Activated naive CD8-positive, alpha-beta T cell treated with anti-CD3 and anti-CD28 coated beads, Interleukin-2, amount 50 U/mL, for 16 hours (primary cell): ENCODE measurements around the gene TAF6.
A peak's percentile ranks its signal among the peaks of the same experiment; 100 is the strongest.

ENCODE experiments used
- DNase-seq: peaks from one replicate; pipeline ENCODE4 v3.0.0-alpha.2; 2020; ENCODE audit warnings: low read depth, low spot score

The TAF6 gene

DNA sequence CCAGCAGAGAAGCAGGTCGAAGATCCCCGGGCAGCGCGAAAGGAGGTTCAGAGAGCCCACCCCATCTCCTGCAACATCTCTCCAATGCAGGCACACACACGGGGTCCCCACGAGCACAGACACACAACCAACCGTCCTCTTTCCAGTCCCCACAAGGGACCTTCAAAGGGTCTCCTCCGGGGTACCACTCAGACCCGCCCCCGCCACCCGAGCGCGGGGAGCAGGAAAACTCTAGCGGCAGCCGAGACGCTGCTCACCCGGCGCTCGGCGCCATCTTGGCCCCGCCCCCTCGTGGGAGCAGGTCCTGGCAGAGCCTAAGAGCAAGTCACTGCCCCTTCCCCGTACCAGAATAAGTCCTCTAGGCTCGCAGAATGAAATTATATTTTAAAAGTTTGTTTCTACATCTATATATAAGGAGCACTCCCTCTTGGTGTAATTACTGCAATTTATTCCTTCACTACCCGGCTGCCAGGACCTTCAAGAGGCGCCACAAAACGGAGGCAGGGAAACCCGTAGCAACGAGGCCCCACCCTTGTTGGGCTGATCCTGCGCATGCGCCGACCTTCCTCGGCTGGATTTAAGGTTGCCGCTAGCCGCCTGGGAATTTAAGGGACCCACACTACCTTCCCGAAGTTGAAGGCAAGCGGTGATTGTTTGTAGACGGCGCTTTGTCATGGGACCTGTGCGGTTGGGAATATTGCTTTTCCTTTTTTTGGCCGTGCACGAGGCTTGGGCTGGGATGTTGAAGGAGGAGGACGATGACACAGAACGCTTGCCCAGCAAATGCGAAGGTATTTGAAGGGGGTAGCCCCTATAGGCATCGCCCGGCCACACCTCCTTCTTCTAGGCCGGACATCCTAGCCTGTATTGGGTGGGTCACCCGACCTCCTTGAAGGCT lies at the start of gene TAF6, which contains the start of gene CNPY4:
TAF6 (minus strand) TSS at position 287 of the 898 bp plus-strand sequence. CDS start 5,149 bp downstream, outside the sequence.
CNPY4 (plus strand) TSS at position 563 of the 898 bp plus-strand sequence; CDS start at position 674, 111 bp downstream.
- DNase-seq: peak; percentile 83

DNA sequence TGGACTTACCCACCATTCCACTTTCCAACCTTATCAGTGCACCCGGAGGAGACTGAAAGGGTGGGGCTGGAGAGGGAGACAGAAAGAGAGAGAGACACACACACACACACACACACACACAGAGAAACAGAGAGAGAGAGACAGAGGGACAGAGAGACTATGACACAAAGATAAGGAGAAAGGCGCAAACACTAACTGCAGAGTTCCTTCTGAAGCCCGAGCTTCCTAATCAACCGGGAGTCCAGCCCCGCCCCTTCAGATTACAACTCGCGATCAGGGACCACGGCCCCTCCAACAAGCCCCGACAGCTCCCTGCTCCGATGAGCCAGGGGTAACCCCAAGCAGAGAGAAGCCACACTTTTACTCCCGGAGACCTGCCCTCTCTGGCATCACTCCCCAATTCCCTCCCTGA lies 48.8 kb upstream of the TAF6 start:
- no peak for DNase-seq

DNA sequence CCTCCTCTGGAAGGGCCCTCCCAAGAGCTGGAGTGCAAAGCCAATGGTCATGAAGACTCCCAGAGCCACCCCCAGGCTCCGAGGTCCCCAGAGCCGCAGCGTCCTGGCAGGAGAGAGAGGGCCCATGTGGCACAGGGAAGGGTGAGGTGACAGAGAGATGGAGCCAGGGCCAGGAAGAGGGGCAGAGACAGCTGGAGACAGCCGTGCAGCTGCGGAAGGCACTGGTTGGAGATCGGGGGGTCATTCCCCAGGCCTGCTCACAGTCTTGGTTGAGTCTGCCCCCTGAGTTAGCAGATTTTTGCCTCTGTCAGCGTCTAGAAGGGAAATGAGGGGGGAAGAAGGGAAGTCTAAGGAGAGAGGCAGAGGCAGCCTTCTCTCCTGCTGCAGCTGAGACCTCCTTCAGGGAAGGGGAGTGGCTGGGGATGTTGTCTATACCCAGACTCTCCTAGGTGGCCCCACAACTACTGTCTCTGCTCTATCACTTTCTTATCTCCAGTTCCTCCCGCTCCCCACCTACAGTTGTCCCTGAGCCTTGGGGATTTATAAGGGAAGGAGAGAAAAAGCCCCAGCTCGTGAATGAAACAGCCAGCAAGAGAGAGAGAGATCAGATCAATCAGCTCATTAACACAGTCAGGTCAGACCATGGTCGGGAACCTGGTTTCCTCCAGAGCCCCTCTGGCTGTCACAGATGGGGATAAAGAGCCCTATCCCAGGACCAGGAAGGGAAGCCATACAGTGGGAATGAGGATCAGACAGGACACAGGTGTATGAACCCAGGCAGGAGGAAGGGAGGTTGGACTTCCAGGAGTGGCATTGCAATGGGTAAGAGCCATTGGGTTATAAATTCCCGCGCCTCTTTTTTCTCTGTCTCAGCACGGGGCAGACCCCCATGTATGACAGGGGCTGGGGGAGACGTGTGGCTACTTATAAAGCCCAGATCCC lies 48.1 kb upstream of the TAF6 start:
- no peak for DNase-seq

DNA sequence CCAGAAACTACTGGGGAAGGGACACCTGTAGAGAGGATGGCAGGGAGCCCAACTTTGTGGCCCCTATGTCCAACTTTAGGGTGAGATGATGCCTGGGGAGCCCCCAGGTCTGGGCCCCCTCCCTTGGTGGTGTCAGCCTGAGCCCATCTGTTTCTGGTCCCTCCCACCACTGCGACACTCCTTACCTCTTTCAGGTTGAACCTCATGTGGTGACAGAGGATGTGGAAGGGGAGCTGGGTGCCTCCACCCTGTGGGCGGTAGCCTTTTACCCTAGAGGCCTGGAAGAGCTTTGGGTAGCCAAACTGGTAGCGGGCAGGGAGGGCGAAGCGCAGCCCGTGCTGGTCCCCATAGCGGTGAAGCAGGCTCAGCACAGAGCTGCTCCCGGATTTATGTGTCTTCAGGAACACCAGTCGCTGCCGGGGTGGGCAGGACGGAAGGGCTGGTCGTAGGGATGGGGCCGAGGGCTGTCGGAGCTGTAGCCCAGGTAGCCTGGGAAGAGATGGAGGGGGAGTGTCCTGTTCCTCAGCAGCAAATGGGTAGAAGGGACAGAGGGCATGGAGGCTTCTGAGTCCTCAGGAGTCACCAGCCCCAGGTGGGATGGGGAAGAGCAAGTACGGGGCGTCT lies 47.3 kb upstream of the TAF6 start:
- no peak for DNase-seq

DNA sequence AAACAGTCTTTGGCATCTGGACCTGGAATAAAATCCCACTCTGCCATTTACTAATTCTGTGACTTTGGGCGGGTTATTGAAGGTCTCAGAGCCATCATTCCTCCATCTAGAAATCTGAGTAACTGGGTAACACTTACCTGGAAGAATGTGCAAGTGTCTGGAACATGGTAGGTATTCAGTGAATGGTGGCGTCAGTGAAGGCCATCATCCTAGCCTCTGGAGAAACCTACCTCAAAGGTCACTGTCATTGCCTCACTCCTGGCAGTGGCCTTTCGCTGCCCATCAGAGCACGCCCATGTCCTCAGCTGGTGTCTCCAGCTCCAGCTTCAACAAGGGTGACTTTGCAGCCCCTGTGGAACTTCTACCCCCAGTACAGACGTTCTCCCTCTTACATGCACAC lies 44.7 kb upstream of the TAF6 start:
- DNase-seq: no peak

DNA sequence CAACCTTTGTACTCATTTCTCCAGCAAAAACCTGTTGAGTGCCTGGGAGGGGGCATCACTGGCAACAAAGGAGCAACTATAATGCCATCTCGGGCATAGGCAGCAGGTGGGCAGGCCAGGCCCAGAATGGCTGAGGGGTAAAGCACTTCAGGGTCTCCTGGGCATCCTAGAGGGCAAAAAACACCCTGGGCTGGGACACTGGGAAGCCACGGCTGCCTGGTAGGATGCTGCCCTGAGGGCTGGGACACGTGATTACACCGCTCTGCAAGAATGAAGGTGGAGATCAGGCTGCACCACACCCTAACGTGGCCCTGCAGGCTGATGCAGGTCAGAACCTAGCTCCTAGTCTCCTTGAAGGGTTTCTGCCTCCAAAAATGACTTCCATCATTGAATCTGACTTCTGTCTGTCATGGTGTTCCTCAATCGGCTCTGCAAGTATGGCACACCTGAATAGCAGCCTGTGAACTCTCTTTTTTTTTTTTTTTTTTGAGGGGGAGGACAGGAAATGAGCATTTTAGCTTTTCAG lies 43.9 kb upstream of the TAF6 start:
- no peak for DNase-seq

DNA sequence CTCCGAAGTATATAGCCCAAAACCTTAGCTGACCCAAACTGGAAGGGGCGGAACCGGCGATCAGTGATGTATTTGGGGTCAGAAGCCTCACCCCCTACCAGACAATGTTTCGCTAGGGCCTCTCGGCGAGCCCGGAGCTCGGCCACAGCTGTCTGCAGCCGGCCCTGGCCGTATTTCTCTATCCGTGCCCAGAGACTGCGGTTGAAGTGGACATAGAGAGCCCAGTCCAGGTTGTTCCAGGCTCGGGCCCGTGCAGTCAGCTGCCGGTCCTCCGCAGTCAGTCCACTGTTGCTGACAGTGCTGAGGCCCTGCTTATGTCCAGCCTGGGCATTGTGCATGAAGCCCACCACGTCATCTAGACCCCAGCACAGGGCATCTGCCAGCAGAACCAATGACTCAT lies 40.9 kb upstream of the TAF6 start:
- DNase-seq: no peak

DNA sequence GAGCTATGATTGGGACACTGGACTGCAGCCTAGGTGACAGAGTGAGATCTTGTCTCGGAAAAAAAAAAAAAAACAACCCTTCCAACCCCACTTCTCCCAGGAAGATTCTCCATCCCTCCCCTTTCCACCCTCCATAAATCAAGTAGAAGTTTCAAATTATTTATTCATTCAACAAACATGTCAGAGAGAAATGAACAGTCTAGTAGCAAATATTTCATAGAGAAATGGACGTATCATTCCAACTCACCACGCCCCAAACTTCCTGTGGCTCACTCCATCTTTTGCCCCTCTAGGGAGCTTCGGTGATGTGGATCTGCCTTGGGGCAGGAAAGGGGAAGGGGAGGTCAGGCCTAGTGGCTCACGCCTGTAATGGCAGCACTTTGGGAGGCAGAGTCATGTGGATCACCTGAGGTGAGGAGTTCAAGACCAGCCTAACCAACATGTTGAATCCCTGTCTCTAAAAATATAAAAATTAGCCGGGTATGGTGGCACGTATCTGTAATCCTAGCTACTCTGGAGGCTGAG lies 40.0 kb upstream of the TAF6 start:
- no peak for DNase-seq

DNA sequence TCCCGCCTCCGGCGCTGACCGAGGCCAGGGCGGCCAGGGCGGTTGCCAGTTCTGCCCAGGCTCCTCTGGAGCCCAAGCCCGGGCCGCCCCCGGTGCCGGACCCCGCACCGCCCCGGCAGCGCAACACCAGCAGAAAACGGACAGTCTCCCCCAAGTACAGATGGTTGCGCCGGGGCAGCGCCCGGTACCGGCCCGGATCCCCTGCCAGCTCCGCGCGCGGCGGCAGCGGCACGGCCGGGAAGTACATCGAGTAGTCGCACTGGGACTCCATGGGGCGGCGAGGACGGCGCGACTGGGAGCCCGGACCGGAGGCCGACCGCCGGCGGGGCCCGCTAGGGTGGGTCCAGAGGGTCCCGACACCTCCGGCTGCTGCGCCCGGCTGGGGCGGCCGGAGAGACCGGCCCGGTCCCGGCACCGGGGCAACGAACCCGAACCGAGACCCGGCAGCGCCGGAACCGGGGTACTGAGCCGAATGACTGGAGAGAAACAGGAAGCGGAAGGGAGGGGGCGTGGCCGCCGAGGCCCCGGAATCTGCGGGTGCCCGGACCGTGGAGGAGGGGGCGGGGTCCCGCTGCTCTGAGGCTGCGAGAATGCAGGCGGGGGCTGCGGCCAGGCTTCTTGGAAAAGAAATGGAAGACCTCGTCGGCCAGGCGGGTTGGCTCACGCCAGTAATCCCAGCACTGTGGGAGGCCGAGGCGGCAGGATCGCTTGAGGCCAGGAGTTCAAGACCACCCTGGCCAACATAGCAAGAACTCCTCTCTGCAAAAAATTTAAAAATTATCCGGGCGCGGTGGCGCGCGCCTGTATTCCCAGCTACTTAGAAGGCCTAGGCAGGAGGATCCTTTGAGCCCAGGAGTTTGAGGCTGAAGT lies 39.3 kb upstream of the TAF6 start, which contains the start of gene TRAPPC14:
TRAPPC14 (minus strand) TSS at position 495 of the 870 bp plus-strand sequence; CDS start at position 271, 224 bp downstream.
- DNase-seq: peak; percentile 85

DNA sequence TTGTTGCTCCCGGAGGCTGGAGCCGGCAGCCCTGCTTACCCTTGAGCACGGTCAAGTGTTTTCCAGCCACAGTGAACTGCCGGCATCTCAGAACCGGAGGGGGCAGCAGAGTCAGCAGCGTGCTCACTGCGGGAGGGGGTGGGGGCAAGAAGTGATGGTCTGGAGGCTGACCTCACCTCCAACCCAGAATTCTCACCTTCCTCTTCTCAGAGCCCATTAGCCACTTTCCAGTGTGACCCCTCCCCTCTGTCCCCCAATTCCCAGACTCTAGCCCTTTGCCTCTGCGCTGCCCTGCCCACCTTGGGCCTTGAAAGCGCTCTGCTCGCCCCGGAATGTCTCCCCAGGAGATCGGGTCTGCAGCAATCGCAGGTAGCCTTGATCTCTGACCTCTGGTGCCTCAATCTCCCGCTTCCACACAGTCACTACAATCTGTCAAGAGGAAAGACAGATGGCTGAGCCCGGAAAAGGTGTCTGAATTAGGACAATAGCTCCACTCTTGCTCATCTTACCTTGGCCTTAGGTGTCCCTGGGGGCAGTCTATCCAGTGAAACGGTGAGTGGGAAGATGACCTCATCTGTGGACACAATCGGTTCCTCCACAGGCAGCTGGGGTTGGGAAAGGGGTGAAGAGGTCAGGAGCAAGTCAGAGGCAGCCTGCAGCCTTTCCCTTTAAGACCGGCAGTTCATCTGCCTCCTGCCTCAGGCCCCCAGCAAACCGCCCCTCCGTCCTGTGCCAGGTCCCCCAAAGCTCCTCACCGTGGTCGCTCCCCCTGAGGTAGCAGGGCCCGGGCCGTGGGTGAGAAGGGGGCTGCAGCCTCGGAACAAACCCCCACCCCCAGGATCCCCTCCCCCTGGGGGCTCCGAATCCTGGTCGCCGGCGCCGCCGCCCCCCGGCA lies 38.4 kb upstream of the TAF6 start:
- DNase-seq: no peak

DNA sequence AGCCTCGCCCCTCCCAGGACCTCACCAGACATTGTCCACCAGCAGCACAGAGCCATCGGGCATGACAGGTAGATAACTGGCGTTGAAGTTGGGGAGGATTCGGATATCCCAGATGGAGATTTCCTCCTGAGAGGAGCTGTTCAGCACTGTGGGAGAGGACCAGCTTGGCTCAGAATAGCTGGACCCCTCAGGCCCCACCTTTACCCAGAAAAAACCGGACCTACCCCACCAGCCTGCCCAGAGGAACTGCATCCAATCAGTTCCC lies 37.8 kb upstream of the TAF6 start:
- no peak for DNase-seq

DNA sequence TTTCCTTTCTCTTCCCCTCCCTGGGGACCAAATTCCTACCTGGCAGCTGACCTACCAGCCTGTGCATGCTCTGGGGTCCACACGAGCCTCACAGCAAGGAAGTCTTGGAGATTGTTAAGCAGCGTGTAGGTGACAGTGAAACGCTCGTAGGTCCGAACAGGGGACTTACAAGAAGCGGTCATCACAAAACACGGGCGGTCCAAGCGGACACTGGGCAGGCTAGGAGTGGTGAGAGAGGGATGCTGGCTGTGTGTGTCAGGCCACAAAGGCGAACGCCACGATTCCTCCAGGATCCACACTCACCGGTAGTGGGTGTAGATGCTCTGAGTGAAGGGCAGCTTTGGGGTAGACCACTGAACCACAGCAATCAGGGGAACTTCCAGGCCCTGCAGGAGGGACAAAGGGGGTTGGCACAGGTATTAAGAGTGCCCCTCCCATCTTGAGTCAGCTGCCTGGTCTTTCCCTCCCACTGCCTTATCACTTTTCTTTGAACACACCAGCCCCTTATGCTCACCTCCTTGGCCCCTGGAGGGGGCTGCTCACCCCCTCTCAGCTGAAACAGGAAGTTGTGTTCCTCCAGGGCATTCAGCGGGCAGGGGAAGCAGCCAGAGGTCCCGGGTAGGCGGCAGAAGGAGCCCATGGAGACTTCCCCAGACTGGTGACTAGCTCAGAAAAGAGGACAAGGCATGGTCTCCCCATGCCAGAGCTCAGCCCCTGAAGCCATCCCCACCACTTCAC lies 37.3 kb upstream of the TAF6 start:
- DNase-seq: no peak

DNA sequence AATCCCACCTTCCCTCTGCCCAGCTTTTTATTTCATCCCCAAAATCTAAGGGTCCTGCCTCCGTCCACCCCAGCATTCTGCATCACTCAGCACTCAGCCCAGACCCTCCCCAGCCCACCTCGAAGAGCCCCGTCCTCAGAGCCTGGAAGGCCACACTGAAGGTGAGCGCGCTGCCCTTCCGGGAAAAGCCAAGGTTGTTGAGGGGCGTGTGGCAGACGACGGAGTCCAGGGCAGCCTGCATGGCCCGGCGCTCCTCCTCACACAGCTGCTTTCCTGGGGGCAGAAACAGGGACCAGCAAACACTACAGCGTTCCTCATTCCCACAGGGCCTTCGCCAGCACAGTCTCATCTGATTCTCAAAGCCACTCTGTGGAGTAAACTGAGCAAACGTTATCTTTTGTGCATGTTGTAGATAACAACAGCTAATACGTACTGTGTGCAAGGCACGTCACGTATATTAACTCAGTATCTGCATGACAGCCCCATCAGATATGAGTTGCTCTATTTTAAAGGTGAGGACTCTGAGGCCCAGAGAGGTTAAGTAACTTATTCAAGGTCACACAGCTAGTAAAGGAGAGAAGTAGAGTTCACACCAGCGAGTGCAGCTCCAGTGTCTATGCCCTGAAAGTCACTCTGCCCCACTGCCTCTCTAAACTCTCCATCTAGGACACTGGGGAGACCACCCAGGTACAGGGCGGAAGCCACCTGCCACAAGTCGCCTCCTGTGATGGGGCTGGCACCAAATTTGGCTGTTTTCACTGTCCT lies 36.6 kb upstream of the TAF6 start:
- no peak for DNase-seq

DNA sequence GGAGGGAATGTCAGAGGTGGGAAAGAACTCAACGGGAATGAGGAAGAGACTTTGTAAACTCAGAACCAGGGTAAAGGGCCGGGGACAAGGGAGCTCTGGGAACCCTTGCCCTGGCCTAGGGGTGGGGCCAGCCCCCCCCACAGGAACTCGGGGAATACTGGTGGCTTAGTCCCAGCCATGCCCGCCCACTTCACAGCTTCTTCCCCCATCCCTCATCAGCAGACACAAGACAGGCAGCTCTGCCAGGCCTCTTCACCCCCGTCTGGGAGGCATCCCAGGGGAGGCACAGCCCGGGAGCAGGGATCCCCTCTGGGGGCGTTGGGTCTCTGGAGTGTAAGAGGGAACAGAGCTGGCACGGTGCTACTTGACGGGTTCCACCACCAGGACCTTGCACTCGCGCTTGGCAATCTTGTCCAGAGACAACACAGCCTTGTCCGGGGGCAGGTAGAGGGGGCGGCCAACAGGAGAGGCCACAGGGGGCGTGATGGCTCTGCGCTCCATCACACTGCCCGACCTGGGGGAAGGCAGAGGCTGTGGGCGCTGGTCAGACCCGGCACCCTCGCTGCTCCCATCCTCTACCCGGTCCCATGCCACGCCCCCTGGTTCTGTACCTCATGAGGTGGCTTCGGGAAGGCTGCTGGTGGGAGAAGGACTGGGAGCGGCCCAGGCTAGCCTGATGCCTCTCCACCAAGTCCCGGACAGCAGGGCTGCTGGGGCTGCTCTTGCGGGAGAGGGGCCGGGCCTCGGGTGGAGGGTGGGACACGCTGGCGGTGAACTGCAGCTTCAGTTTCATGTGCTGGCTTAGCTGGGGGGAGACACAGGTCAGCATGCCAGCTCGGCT lies 35.7 kb upstream of the TAF6 start:
- no peak for DNase-seq

DNA sequence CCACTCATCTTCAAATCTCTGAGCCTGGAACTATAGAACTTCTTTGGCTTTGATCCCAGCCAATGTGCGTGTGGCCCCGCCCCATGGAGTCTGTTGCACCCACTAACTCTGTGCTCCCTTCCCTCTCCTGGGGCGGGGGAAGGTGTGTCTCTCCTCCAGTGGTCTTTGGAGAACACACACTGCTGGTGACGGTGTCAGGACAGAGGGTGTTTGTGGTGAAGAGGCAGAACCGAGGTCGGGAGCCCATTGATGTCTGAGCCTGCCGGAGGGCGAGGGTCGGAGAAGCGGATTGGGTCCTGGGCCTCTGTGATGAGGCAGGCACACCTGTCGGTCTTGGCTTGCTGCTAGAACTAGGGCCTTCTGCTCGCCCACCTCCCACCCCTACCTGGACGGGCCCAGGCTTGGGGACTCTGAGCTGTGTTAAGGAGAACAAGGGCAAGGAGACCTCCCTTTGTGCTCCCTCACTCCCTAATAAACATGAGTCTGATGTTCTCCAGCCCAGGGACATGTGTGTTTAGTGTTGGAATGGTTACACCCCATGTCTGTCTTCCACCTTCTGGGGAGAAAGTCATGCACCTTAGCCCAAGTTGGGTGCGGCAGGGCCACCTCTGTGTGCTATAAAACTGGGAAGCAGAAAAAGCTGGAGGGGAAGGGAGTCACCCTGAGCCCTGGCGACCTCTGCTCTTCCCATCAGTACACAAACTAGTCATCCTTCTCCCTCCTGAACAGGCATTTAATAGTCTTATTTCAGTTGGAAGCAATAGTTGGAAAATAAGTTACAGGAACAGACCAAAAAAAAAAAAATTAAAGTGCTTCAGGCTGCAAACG lies 34.8 kb upstream of the TAF6 start:
- no peak for DNase-seq
